Mesothelial cell of epicardium (in vitro differentiated cells): ENCODE results near the gene RPS4Y1. TPM values are rescaled to one million over a fixed set of nuclear protein-coding genes. Genes with fewer than 3 reads are reported as not detected.
"Not testable (repeated sequence)": the region's sequence is repeated elsewhere in the genome, so short reads cannot be mapped to it uniquely, and the experiment has no call there.

Experiments used
- DNase-seq, 2 experiments: peaks; one replicate each; pipeline ENCODE4 v3.0.0; 2021; ENCODE audit warnings: low spot score in 2 of 2; ENCODE audit not compliant: unreplicated experiment in 2 of 2
- H3K27ac Mint-ChIP-seq: 2 replicates; pipeline ENCODE4 v1.8.0; 2021; ENCODE audit warnings: mixed read lengths
- H3K27me3 Mint-ChIP-seq: 2 replicates; pipeline ENCODE4 v1.8.0; 2021; ENCODE audit warnings: low read depth, mixed read lengths
- H3K36me3 Mint-ChIP-seq: 2 replicates; pipeline ENCODE4 v1.8.0; 2021; ENCODE audit warnings: mixed read lengths
- H3K4me1 Mint-ChIP-seq: 2 replicates; pipeline ENCODE4 v1.8.0; 2021; ENCODE audit warnings: mixed read lengths
- H3K4me3 Mint-ChIP-seq: 2 replicates; pipeline ENCODE4 v1.8.0; 2021; ENCODE audit warnings: mild to moderate bottlenecking, moderate library complexity, mixed read lengths
- H3K9me3 Mint-ChIP-seq: 2 replicates; pipeline ENCODE4 v1.8.0; 2021; ENCODE audit warnings: mixed read lengths
- CTCF ChIP-seq: fragments of 200-600 bp; sonication (generic); IDR thresholded peaks from one replicate; pipeline ENCODE4 v1.5.0; 2021; ENCODE audit warnings: antibody characterized with exemption; ENCODE audit not compliant: unreplicated experiment
- total RNA-seq: library from RNA; stranded (reverse); gene quantifications from 3 replicates; pipeline ENCODE4 v1.2.1, GENCODE V29; 2021

Gene RPS4Y1
- total RNA-seq, 1 donor from 2014 or later: not detected

- Mint-ChIP-seq H3K9me3 (no peaks in the 10 kb centered on the region), H3K27me3 (no peaks in the 10 kb centered on the region), H3K27ac (no peak overlapping the region), H3K4me1 (no peaks in the 10 kb centered on the region), H3K4me3 (no peak overlapping the region), H3K36me3 (no peaks in the 10 kb centered on the region)
- TF ChIP-seq CTCF: no peak
- DNase-seq: no peak
Observed at GRCh38 chrY:2866581-2866980, 25.2 kb downstream of the RPS4Y1 start.

DNA sequence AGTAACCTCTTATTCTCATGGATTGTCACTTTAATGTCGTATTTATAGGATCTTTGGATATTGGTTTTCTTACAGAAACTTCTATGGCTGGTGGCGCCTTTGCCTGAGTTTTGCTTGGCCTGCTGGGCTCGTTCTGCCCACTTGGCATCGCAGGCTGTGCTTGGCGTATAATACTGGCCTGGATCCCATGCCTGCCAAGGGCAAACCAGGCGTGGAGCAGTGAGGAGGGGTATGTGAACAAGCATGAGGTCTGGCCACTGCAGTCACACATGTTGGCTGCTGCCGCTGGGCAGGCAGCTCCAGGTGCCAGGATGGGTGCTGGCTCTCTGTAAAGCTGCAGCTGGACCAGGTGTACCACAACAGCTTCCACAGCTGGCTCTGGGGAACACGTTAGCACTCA is 26.1 kb downstream of the RPS4Y1 start:
- Mint-ChIP-seq H3K27me3 (no peaks in the 10 kb centered on the region), H3K4me3 (no peak overlapping the region)
- no peak for DNase-seq

DNA sequence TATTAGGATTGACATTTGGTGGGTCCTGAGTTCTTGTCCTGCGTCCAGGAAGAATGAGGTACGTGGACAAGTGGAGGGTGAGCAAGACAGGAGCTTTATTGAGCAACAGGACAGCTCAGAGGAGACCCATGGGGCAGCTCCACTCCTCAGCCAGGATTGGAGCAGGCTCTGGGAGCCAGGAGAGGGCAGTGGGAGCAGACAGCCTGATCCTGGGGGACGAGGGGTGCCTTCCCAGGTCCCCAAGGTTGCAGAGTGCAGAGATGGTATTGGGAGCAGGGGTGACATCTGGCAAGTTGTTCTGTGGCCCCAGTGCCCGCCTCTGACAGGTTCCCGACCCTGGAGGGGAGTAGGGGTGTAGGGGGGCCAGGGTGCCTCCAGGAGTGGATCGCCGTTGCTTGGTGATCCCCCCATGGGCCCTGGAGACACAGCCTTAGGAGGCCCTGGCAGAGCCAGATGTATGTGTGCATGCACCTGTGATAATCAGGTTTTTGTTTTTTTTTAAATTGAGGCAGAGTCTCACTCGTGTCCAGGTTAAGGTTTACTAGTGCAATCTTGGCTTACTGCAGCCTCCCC is 26.7 kb downstream of the RPS4Y1 start:
- Mint-ChIP-seq H3K4me3 (no peak overlapping the region), H3K36me3 (no peaks in the 10 kb centered on the region), H3K9me3 (no peaks in the 10 kb centered on the region), H3K4me1 (no peaks in the 10 kb centered on the region), H3K27ac (no peak overlapping the region), H3K27me3 (no peaks in the 10 kb centered on the region)
- no peak for DNase-seq
- TF ChIP-seq CTCF: no peak

More for the DNA sequence above, 26.1 kb downstream of the RPS4Y1 start:
- TF ChIP-seq CTCF: no peak
- Mint-ChIP-seq H3K36me3 (no peaks in the 10 kb centered on the region), H3K27ac (no peak overlapping the region), H3K4me1 (no peaks in the 10 kb centered on the region), H3K9me3 (no peaks in the 10 kb centered on the region)

DNA sequence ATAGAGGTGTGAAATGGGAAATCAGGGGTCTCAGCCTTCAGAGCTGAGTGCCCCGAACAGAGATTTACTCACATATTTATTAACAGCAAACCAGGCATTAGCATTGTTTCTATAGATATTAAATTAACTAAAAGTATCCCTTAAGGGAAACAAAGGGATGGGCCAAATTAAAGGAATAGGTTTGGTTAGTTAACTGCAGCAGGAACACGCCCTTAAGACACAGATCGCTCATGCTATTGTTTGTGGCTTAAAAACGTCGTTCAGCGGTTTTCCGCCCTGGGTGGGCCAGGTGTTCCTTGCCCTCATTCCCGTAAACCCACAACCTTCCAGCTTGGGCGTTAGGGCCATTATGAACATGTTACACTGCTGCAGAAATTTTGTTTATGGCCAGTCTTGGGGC is 30.8 kb downstream of the RPS4Y1 start:
- not testable (repeated sequence) for DNase-seq, H3K27ac Mint-ChIP-seq, H3K27me3 Mint-ChIP-seq, H3K36me3 Mint-ChIP-seq, H3K4me1 Mint-ChIP-seq, H3K9me3 Mint-ChIP-seq, H3K4me3 Mint-ChIP-seq

GRCh38 chrY:2874211-2874610 is 32.8 kb downstream of the RPS4Y1 start:
- H3K36me3 Mint-ChIP-seq: no peaks in the 10 kb centered on the region
- no peak for DNase-seq

DNA sequence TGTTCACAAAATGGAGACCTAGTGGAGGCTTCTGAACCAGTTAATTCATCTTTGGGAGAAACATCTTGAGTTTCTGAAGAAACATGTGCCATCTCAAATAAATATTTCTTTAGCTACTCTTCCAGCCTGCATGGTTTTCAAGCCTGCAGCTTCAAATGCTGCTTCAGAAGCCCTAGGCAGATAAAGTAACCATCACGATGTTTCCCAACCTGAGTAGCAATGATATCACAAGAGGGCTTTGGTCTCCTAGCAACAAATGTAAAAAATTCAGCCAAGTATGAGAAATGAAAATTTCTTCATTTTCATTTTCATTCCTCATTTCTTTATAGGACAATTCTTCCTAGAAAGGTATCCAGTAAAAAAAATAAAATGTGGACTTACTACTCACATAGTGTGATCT is 42.2 kb downstream of the RPS4Y1 start:
- TF ChIP-seq CTCF: no peak
- Mint-ChIP-seq H3K4me1 (no peaks in the 10 kb centered on the region), H3K36me3 (no peaks in the 10 kb centered on the region), H3K9me3 (no peaks in the 10 kb centered on the region), H3K27ac (no peak overlapping the region), H3K4me3 (no peak overlapping the region), H3K27me3 (no peaks in the 10 kb centered on the region)
- DNase-seq: no peak

More at GRCh38 chrY:2874211-2874610, 32.8 kb downstream of the RPS4Y1 start:
- Mint-ChIP-seq H3K27me3 (no peaks in the 10 kb centered on the region), H3K9me3 (no peaks in the 10 kb centered on the region), H3K27ac (no peak overlapping the region), H3K4me1 (no peaks in the 10 kb centered on the region), H3K4me3 (no peak overlapping the region)
- TF ChIP-seq CTCF: no peak
